ENCODE data around the gene MVB12B.
"Not testable (repeated sequence)": the region's sequence is repeated elsewhere in the genome, so short reads cannot be mapped to it uniquely, and the experiment has no call there.

The MVB12B gene

GRCh38 chr9:126540398-126540797 is 213.8 kb downstream of the MVB12B start:
- DNase-seq (ENCODE audit: low spot score) = not testable (repeated sequence)

GRCh38 chr9:126543490-126543889 is 216.9 kb downstream of the MVB12B start:
- no peak for DNase-seq (ENCODE audit: low spot score)

- DNase-seq (ENCODE audit: low spot score) = no peak
These were observed 218.5 kb downstream of the MVB12B start for GRCh38 chr9:126545106-126545505.

GRCh38 chr9:126546036-126546435 is 219.4 kb downstream of the MVB12B start:
- DNase-seq (ENCODE audit: low spot score) = no peak

- DNase-seq (ENCODE audit: low spot score) = no peak
These were observed 221.7 kb downstream of the MVB12B start for GRCh38 chr9:126548312-126548711.

GRCh38 chr9:126549246-126550006 is 222.8 kb downstream of the MVB12B start:
- no peak for DNase-seq (ENCODE audit: low spot score)

- no peak for DNase-seq (ENCODE audit: low spot score)
These were observed 224.3 kb downstream of the MVB12B start for GRCh38 chr9:126550891-126551351.

- DNase-seq (ENCODE audit: low spot score) = no peak
These were observed 225.2 kb downstream of the MVB12B start for GRCh38 chr9:126551812-126552211.

- no peak for DNase-seq (ENCODE audit: low spot score)
These were observed 227.7 kb downstream of the MVB12B start for GRCh38 chr9:126554292-126554691.

- not testable (repeated sequence) for DNase-seq (ENCODE audit: low spot score)
These were observed 228.8 kb downstream of the MVB12B start for GRCh38 chr9:126555421-126555820.
